Skeletal muscle satellite cell (primary cell): Measurements from ENCODE around the gene MAP7D3.
A peak's percentile ranks its signal among the peaks of the same experiment; 100 is the strongest.

Experiments
- H3K27me3 ChIP-seq: 2 replicates; pipeline ENCODE4 v1.7.0; 2013; ENCODE audit warnings: low read length; ENCODE audit not compliant: control insufficient read depth, insufficient read depth
- H3K36me3 ChIP-seq: 2 replicates; pipeline ENCODE4 v1.7.0; 2013; ENCODE audit warnings: mild to moderate bottlenecking, control low read depth, low read length; ENCODE audit not compliant: insufficient read depth
- H3K4me1 ChIP-seq: 2 replicates; pipeline ENCODE4 v1.7.0; 2013; ENCODE audit warnings: low read length; ENCODE audit not compliant: control insufficient read depth, insufficient read depth
- H3K4me2 ChIP-seq: 2 replicates; pipeline ENCODE4 v1.7.0; 2013; ENCODE audit warnings: mild to moderate bottlenecking, low read length
- H3K4me3 ChIP-seq: 2 replicates; pipeline ENCODE4 v1.7.0; 2013; ENCODE audit warnings: low read length
- H3K9ac ChIP-seq: 2 replicates; pipeline ENCODE4 v1.7.0; 2013; ENCODE audit warnings: mild to moderate bottlenecking, low read depth, low read length, moderate library complexity
- H3K9me3 ChIP-seq: replicated peaks from 2 replicates; pipeline ENCODE4 v1.7.0; 2013; ENCODE audit warnings: mild to moderate bottlenecking, control low read depth, low read length

Gene MAP7D3

DNA sequence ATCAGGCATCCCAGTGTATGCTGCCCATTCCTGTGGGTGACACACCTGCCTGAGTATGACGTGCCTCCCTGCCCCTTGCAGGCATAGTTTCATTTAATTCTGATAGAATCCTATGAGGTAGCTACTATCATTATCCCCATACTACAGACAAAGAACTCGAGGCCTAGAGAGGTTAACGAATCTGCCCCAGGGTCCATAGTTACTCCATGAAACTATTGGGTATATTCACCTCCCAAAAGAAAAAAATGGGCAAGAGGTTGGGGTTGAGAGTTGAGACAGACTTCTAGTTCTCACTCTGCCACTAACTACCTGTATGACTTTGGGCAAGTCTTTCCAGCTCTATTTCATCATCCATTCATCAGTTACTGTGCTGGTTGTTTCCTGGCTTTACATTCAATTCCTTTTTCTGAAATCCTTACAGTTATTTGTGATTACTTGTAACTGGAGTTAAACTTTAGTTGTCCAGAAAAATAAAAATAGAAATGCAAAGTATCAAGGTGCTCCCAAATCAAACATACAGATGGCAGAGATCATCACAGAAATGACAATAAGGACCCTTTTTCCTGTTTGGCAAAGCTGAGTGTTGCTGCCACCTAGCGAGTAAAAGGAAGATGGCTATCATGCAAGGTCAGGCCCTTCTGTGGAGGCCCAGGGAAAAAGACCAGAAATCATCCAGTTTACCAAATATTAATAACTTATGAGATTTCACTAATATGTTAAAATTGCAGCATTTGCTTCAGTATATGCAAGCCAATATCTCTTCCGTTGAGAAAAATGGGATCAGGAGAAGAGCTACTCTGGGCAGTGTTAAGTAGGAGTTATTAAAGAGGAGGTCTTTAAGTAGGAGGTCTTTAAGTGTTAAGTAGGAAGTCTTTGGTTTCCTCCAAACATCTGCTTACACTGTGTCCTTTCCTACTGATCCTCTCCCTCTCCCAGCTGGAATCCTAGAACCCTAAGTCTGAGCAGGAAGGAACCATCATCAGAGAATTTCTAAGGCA lies 17.1 kb upstream of the MAP7D3 start:
- Histone ChIP-seq H3K27me3 (no peaks in the 10 kb centered on the region), H3K4me1 (peaks cover 5% of the 10 kb centered on the region), H3K4me3 (no peak overlapping the region), H3K36me3 (no peaks in the 10 kb centered on the region), H3K4me2 (no peak overlapping the region), H3K9me3 (no peaks in the 10 kb centered on the region), H3K9ac (no peak overlapping the region)

GRCh38 chrX:136266828-136267227 lies 15.6 kb upstream of the MAP7D3 start:
- no peak overlapping the region for H3K4me3 ChIP-seq
- H3K36me3 ChIP-seq, result no peaks in the 10 kb centered on the region
- peaks cover 5% of the 10 kb centered on the region for H3K4me1 ChIP-seq
- no peaks in the 10 kb centered on the region for H3K9me3 ChIP-seq
- H3K27me3 ChIP-seq, result no peaks in the 10 kb centered on the region
- no peak overlapping the region for H3K4me2 ChIP-seq
- no peak overlapping the region for H3K9ac ChIP-seq

DNA sequence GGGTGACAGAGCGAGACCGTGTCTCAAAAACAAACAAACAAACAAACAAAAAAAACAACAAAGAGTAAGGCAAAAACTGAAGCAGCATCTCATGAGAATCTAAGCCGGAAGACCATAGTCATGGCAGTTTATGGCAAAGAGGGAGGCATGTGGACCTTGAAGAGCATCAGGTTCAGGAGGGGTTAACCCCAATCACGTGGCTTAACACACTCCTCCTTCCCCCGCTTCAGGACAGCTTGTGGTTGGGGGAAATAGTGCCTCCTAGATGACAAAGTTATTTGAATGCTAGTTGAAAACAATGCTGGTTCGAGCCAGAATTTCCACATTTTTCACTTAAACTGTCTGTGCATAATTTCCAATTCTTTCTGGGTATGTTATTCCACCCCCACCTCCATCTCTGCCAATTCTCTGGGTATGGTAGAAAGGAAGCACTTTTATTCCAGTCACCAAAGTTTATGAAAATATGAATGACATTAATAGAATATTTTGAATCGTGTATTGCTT lies 11.7 kb upstream of the MAP7D3 start:
- no peaks in the 10 kb centered on the region for H3K27me3 ChIP-seq
- no peak overlapping the region for H3K9ac ChIP-seq
- H3K4me2 ChIP-seq, result no peak overlapping the region
- H3K36me3 ChIP-seq, result no peaks in the 10 kb centered on the region
- H3K4me3 ChIP-seq, result no peak overlapping the region
- H3K4me1 ChIP-seq, result peaks cover 29% of the 10 kb centered on the region
- no peaks in the 10 kb centered on the region for H3K9me3 ChIP-seq

GRCh38 chrX:136262243-136262642 lies 11.0 kb upstream of the MAP7D3 start:
- Histone ChIP-seq H3K9me3 (no peaks in the 10 kb centered on the region), H3K9ac (no peak overlapping the region), H3K36me3 (no peaks in the 10 kb centered on the region), H3K4me3 (no peak overlapping the region), H3K4me1 (peaks cover 29% of the 10 kb centered on the region), H3K27me3 (no peaks in the 10 kb centered on the region), H3K4me2 (no peak overlapping the region)

DNA sequence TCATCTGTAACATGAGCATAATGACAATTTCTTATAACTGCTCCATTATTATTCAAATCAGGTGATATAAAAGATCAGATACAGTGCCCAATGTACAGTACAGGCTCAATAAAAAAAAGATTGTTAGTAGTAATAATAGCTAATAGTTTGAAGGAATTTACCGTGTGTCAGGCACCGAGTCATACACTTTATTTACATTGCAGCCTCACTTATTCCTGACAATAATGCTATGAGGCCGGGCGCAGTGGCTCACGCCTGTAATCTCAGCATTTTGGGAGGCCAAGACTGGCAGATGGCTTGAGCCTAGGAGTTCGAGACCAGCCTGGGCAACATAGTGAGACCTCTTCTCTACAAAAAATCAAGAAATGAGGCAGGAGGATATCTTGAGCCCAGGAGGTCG lies 10.1 kb upstream of the MAP7D3 start:
- H3K4me3 ChIP-seq, result no peak overlapping the region
- H3K9ac ChIP-seq, result peak overlapping the region; percentile 23
- no peaks in the 10 kb centered on the region for H3K27me3 ChIP-seq

DNA sequence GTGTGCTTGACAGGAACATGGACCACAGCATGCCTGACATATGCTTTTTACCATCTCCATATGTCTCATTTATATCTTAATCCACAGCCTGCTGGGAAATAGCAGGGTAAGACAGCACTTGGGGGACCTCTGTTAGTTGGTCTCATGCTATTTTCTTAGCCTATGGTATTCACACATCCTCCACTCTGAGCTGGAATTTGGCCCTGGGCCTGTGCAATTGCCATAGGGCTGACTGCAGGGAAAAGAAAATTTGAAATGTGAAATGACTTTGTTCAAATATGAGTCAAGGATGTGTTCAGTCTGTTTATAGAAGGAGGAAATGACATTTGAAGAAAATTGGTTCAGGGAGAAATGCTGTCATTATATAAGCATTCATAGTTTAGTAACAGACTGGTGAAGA lies 9.6 kb upstream of the MAP7D3 start:
- Histone ChIP-seq H3K9me3 (no peaks in the 10 kb centered on the region), H3K9ac (peak overlapping the region; percentile 23), H3K4me1 (peaks cover 24% of the 10 kb centered on the region), H3K4me3 (no peak overlapping the region), H3K27me3 (no peaks in the 10 kb centered on the region), H3K4me2 (peak overlapping the region; percentile 34), H3K36me3 (no peaks in the 10 kb centered on the region)

More for the DNA sequence above, 10.1 kb upstream of the MAP7D3 start:
- Histone ChIP-seq H3K4me1 (peaks cover 29% of the 10 kb centered on the region), H3K4me2 (peak overlapping the region; percentile 34), H3K9me3 (no peaks in the 10 kb centered on the region), H3K36me3 (no peaks in the 10 kb centered on the region)

GRCh38 chrX:136259543-136259942 lies 8.3 kb upstream of the MAP7D3 start:
- Histone ChIP-seq H3K4me1 (peaks cover 24% of the 10 kb centered on the region), H3K27me3 (no peaks in the 10 kb centered on the region), H3K4me2 (no peak overlapping the region), H3K36me3 (no peaks in the 10 kb centered on the region), H3K9ac (no peak overlapping the region), H3K9me3 (no peaks in the 10 kb centered on the region), H3K4me3 (no peak overlapping the region)

GRCh38 chrX:136258951-136259350 lies 7.8 kb upstream of the MAP7D3 start:
- Histone ChIP-seq H3K9ac (no peak overlapping the region), H3K4me3 (no peak overlapping the region), H3K4me2 (no peak overlapping the region), H3K36me3 (no peaks in the 10 kb centered on the region), H3K9me3 (no peaks in the 10 kb centered on the region), H3K4me1 (peaks cover 24% of the 10 kb centered on the region), H3K27me3 (no peaks in the 10 kb centered on the region)

- H3K9ac ChIP-seq, result no peak overlapping the region
Observed at GRCh38 chrX:136256026-136256425, 4.8 kb upstream of the MAP7D3 start.

GRCh38 chrX:136255541-136255940 lies 4.3 kb upstream of the MAP7D3 start:
- H3K9ac ChIP-seq, result no peak overlapping the region
- H3K4me1 ChIP-seq, result peaks cover 18% of the 10 kb centered on the region
- no peak overlapping the region for H3K4me2 ChIP-seq
- H3K27me3 ChIP-seq, result no peaks in the 10 kb centered on the region
- no peaks in the 10 kb centered on the region for H3K9me3 ChIP-seq
- no peaks in the 10 kb centered on the region for H3K36me3 ChIP-seq
- no peak overlapping the region for H3K4me3 ChIP-seq

More at GRCh38 chrX:136256026-136256425, 4.8 kb upstream of the MAP7D3 start:
- no peaks in the 10 kb centered on the region for H3K36me3 ChIP-seq
- peaks cover 22% of the 10 kb centered on the region for H3K4me1 ChIP-seq
- no peaks in the 10 kb centered on the region for H3K9me3 ChIP-seq
- no peaks in the 10 kb centered on the region for H3K27me3 ChIP-seq
- H3K4me2 ChIP-seq, result no peak overlapping the region
- H3K4me3 ChIP-seq, result no peak overlapping the region

DNA sequence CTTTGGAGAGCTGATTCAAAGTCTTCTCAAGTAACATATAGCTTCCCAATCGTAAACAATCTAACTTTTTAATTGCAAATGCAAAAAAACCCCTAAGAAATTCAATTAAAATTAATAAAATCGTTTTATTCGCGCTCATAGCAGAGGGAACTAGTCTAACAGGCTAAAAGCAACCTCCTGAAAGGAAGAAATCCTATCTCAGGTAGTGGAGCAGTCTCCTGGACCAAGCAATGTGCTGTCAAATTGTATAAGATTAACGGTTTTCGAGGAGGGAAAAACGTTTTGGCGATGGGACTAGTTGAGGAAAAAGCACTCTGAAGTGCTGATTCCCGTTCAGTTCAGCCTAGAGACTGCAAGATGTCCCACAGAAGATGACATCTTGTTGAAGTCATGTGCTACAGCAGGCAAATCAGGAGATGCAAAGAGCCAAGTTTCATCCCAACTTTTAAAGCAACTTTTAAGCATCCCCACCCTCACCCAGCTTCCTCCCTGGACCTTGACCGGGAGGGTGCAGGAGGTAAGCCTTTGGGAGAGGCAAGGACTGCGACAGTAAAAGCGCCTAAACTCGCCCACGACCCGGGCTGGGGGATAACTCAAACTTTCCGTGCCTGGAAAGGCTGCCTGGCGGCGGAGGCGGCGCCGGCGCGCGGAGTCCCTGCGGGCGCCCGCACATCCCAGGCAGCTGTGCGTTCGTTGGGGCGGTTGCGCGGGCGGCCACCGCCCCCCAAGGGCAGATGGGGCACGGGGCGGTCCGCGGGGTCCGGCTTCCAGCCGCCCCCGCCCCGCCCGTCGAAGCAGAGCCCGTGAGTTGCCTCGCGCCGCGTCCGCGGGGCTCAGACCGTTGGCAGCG lies 784 bp downstream of the MAP7D3 start:
- Histone ChIP-seq H3K4me1 (peaks cover 4% of the 10 kb centered on the region), H3K27me3 (no peaks in the 10 kb centered on the region), H3K9me3 (no peaks in the 10 kb centered on the region), H3K9ac (peak overlapping the region; percentile 80), H3K4me3 (peak overlapping the region; percentile 70), H3K4me2 (peak overlapping the region; percentile 73), H3K36me3 (no peaks in the 10 kb centered on the region)
